Astrocyte (in vitro differentiated cells and primary cell): ENCODE results near the gene NCCRP1. TPM values are rescaled to one million over a fixed set of nuclear protein-coding genes. Genes with fewer than 3 reads are reported as not detected.
"Not testable (repeated sequence)": the region's sequence is repeated elsewhere in the genome, so short reads cannot be mapped to it uniquely, and the experiment has no call there.

Source experiments
- DNase-seq: peaks from one replicate; pipeline ENCODE4 v3.0.0-alpha.2; 2010; ENCODE audit warnings: low read depth
- FAIRE-seq: peaks from 2 replicates; lab custom pipeline; 2011; peaks lifted over from hg19 to GRCh38; lab: Jason Lieb, UNC
- H2AFZ ChIP-seq: 2 replicates; pipeline ENCODE4 v1.6.0; 2012; ENCODE audit warnings: low read depth, low read length, inconsistent platforms
- H3K27ac ChIP-seq: 2 replicates; pipeline ENCODE4 v1.5.1; 2011; ENCODE audit warnings: low read depth, low read length, inconsistent platforms
- H3K27me3 ChIP-seq: 2 replicates; pipeline ENCODE4 v1.6.0; 2011; ENCODE audit warnings: low read length, inconsistent platforms; ENCODE audit not compliant: insufficient read depth
- H3K36me3 ChIP-seq: 2 replicates; pipeline ENCODE4 v1.5.1; 2011; ENCODE audit warnings: low read length, inconsistent platforms; ENCODE audit not compliant: insufficient read depth
- H3K4me1 ChIP-seq: 2 replicates; pipeline ENCODE4 v1.5.1; 2011; ENCODE audit warnings: low read length, inconsistent platforms; ENCODE audit not compliant: insufficient read depth
- H3K4me2 ChIP-seq: 2 replicates; pipeline ENCODE4 v1.6.0; 2012; ENCODE audit warnings: low read length, inconsistent platforms
- H3K4me3 ChIP-seq: 2 replicates; pipeline ENCODE4 v1.5.1; 2011; ENCODE audit warnings: low read depth, mild to moderate bottlenecking, low read length, inconsistent platforms; ENCODE audit not compliant: insufficient read depth
- H3K79me2 ChIP-seq: 2 replicates; pipeline ENCODE4 v1.6.0; 2012; ENCODE audit warnings: mild to moderate bottlenecking, low read length, inconsistent platforms; ENCODE audit not compliant: insufficient read depth
- H3K9ac ChIP-seq: 2 replicates; pipeline ENCODE4 v1.6.0; 2012; ENCODE audit warnings: mild to moderate bottlenecking, low read length, inconsistent platforms
- H3K9me3 ChIP-seq: 2 replicates; pipeline ENCODE4 v1.5.1; 2012; ENCODE audit warnings: low read depth, mild to moderate bottlenecking, low read length, inconsistent platforms; ENCODE audit not compliant: insufficient read depth
- H4K20me1 ChIP-seq: 2 replicates; pipeline ENCODE4 v1.6.0; 2012; ENCODE audit warnings: low read length, inconsistent platforms; ENCODE audit not compliant: insufficient read depth
- H3K27ac Mint-ChIP-seq: one replicate; pipeline ENCODE4 v1.8.0; 2021; ENCODE audit warnings: mild to moderate bottlenecking, mixed read lengths; ENCODE audit not compliant: unreplicated experiment
- H3K27me3 Mint-ChIP-seq: one replicate; pipeline ENCODE4 v1.8.0; 2021; ENCODE audit warnings: low read depth, mixed read lengths; ENCODE audit not compliant: unreplicated experiment
- H3K36me3 Mint-ChIP-seq: one replicate; pipeline ENCODE4 v1.8.0; 2021; ENCODE audit warnings: low read depth, mixed read lengths; ENCODE audit not compliant: unreplicated experiment
- H3K4me1 Mint-ChIP-seq: one replicate; pipeline ENCODE4 v1.8.0; 2021; ENCODE audit warnings: low read depth, mixed read lengths; ENCODE audit not compliant: unreplicated experiment
- H3K4me3 Mint-ChIP-seq: one replicate; pipeline ENCODE4 v1.8.0; 2021; ENCODE audit warnings: mild to moderate bottlenecking, moderate library complexity, mixed read lengths; ENCODE audit not compliant: unreplicated experiment
- H3K9me3 Mint-ChIP-seq: one replicate; pipeline ENCODE4 v1.8.0; 2021; ENCODE audit warnings: mild to moderate bottlenecking, mixed read lengths; ENCODE audit not compliant: unreplicated experiment
- CTCF ChIP-seq: IDR thresholded peaks from 2 replicates; pipeline ENCODE4 v1.5.1; 2011; ENCODE audit warnings: low read depth, mild to moderate bottlenecking, inconsistent platforms, low read length, moderate library complexity; ENCODE audit not compliant: insufficient read depth
- EZH2 ChIP-seq: IDR thresholded peaks from 2 replicates; pipeline ENCODE4 v1.6.1; 2012; ENCODE audit warnings: mild to moderate bottlenecking, low read length, inconsistent platforms; ENCODE audit not compliant: insufficient read depth
- total RNA-seq: library from RNA; stranded (reverse); gene quantifications from 2 replicates; pipeline ENCODE4 v1.2.1, GENCODE V29; 2021

NCCRP1 gene
- total RNA-seq, 1 donor from 2014 or later: not detected

- no peak for FAIRE-seq
- no peak overlapping the region for H3K4me3 ChIP-seq
- no peak overlapping the region for H2AFZ ChIP-seq
- H3K27ac ChIP-seq: no peak overlapping the region
- Mint-ChIP-seq H3K27ac (no peak overlapping the region), H3K4me1 (no peaks in the 10 kb centered on the region), H3K4me3 (no peak overlapping the region), H3K9me3 (no peaks in the 10 kb centered on the region), H3K27me3 (peaks cover 53% of the 10 kb centered on the region), H3K36me3 (no peaks in the 10 kb centered on the region)
- no peak for DNase-seq
- no peaks in the 10 kb centered on the region for H3K79me2 ChIP-seq
- H3K4me2 ChIP-seq: no peak overlapping the region
- no peaks in the 10 kb centered on the region for H3K9me3 ChIP-seq
- peaks cover 6% of the 10 kb centered on the region for H3K27me3 ChIP-seq
- no peaks in the 10 kb centered on the region for H3K36me3 ChIP-seq
- H3K9ac ChIP-seq: no peak overlapping the region
- H3K4me1 ChIP-seq: no peaks in the 10 kb centered on the region
- TF ChIP-seq CTCF: no peak
- no peak for TF ChIP-seq EZH2
- H4K20me1 ChIP-seq: no peaks in the 10 kb centered on the region
Observed at GRCh38 chr19:39238944-39239343, 42.2 kb downstream of the NCCRP1 start.

- no peak for TF ChIP-seq EZH2
- TF ChIP-seq CTCF: no peak
- Mint-ChIP-seq H3K27ac (no peak overlapping the region), H3K9me3 (no peaks in the 10 kb centered on the region), H3K36me3 (no peaks in the 10 kb centered on the region), H3K4me3 (no peak overlapping the region), H3K27me3 (peaks cover 50% of the 10 kb centered on the region), H3K4me1 (no peaks in the 10 kb centered on the region)
- Histone ChIP-seq H4K20me1 (no peaks in the 10 kb centered on the region), H3K79me2 (no peaks in the 10 kb centered on the region), H3K27ac (no peak overlapping the region), H2AFZ (no peak overlapping the region), H3K4me2 (no peak overlapping the region), H3K4me3 (no peak overlapping the region), H3K27me3 (peaks cover 5% of the 10 kb centered on the region), H3K9ac (no peak overlapping the region), H3K36me3 (no peaks in the 10 kb centered on the region), H3K4me1 (no peaks in the 10 kb centered on the region), H3K9me3 (no peaks in the 10 kb centered on the region)
- FAIRE-seq (no peak), DNase-seq (no peak)
Observed at GRCh38 chr19:39240421-39240820, 43.7 kb downstream of the NCCRP1 start.

- not testable (repeated sequence) for H3K36me3 Mint-ChIP-seq, H2AFZ ChIP-seq, H3K4me1 Mint-ChIP-seq, H3K4me1 ChIP-seq, H3K27ac ChIP-seq, H3K9ac ChIP-seq, H3K4me3 ChIP-seq, H3K4me3 Mint-ChIP-seq, H3K27ac Mint-ChIP-seq, H3K9me3 ChIP-seq, H3K36me3 ChIP-seq, H4K20me1 ChIP-seq, H3K9me3 Mint-ChIP-seq, FAIRE-seq, DNase-seq, H3K79me2 ChIP-seq, H3K4me2 ChIP-seq
- H3K27me3 ChIP-seq: peaks cover 14% of the 10 kb centered on the region
- peaks cover 34% of the 10 kb centered on the region for H3K27me3 Mint-ChIP-seq
Observed at GRCh38 chr19:39243741-39244140, 47.0 kb downstream of the NCCRP1 start.

- H3K27me3 ChIP-seq: peaks cover 19% of the 10 kb centered on the region
- H3K79me2 ChIP-seq, H2AFZ ChIP-seq, H3K4me3 ChIP-seq, H3K9me3 ChIP-seq, DNase-seq, H3K9me3 Mint-ChIP-seq, H3K4me1 ChIP-seq, H3K9ac ChIP-seq, H3K36me3 ChIP-seq, H3K27ac Mint-ChIP-seq, H3K27ac ChIP-seq, H4K20me1 ChIP-seq, H3K36me3 Mint-ChIP-seq, H3K4me1 Mint-ChIP-seq, H3K4me2 ChIP-seq, H3K4me3 Mint-ChIP-seq: not testable (repeated sequence)
- FAIRE-seq: peak; percentile 58
- peaks cover 39% of the 10 kb centered on the region for H3K27me3 Mint-ChIP-seq
Observed at GRCh38 chr19:39244410-39245100, 47.8 kb downstream of the NCCRP1 start, which contains the start of gene IFNL3. TSS of gene IFNL3 (minus strand) at chr19:39245006. CDS start at chr19:39244967, 39 bp downstream.

GRCh38 chr19:39245166-39245565 is 48.4 kb downstream of the NCCRP1 start:
- H3K27ac Mint-ChIP-seq, FAIRE-seq, H2AFZ ChIP-seq, H3K79me2 ChIP-seq, DNase-seq, H3K9ac ChIP-seq, H3K9me3 ChIP-seq, H3K9me3 Mint-ChIP-seq, H3K36me3 Mint-ChIP-seq, H3K4me2 ChIP-seq, H3K4me1 ChIP-seq, H3K36me3 ChIP-seq, H3K4me3 ChIP-seq, H3K27ac ChIP-seq, H3K4me3 Mint-ChIP-seq, H4K20me1 ChIP-seq, H3K4me1 Mint-ChIP-seq: not testable (repeated sequence)
- peaks cover 23% of the 10 kb centered on the region for H3K27me3 ChIP-seq
- H3K27me3 Mint-ChIP-seq: peaks cover 39% of the 10 kb centered on the region
